Measurements from ENCODE around the gene NDFIP1.
"Not testable (repeated sequence)": the region's sequence is repeated elsewhere in the genome, so short reads cannot be mapped to it uniquely, and the experiment has no call there.

NDFIP1 gene

DNA sequence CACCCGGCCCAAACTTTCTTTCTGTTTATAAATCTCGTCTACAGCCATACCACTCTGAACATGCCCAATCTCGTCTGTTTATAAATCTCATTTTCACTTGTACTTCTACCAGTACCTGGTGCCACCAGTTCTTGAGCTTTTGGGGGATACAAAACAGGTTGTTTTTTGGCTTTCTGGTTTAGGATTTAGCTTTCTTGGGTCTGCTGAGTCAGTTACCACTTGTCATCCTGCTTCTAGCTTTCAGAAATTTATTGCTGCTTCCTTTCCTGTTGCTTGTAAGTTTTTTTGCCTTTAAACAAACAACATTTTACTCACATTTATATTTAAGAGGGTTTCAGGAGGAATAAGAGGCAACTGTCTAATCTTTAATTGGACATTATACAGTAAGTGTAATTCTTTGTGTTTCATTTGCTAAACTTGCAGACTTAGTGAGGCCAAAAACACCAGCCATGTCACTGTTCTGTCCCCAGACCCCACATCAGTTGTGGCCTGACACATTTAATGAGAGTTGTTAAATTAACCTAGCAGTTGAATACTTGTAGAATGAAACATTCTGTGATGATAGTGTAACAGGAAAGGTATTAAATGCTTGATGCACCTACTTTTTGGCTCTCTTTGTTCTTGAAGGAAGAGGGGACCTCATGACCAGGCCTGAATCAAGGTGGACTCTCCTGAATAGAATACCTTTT is 11.8 kb downstream of the NDFIP1 start:
- no peak for DNase-seq

DNA sequence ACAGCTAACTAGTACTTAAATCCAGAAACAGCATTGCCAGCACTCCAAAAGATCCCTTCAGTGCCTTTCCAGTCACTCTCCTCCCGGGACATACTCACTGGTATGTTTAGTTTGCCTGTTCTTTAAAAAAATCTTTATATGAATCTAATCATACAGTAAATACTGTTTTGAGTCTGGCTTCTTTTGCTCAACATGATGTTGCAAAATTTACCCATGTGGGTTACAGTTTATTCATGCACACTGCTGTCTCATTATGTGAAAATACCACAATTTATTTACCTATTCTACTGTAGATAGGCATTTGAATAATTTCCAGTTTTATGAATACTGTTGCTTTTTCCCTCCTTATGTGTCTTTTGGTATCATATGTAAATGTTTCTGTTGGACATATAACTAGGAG is 13.5 kb downstream of the NDFIP1 start:
- no peak for DNase-seq

DNA sequence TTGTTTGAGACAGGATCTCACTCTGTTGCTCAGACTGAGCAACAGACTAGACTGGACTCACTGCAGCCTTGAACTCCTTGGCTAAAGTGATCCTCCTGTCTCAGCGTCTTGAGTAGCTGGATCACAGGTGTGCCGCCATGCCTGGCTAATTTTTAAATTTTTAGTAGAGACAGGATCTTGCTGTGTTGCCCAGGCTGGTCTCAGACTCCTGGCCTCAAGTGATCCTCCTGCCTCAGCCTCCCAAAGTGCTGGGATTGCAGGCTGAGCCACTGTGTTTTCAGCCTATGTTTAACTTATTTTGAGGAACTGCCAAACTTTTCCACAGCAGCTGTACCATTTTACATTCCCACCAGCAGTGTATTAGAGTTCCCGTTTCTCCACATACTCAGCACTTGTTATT is 16.8 kb downstream of the NDFIP1 start:
- no peak for DNase-seq

DNA sequence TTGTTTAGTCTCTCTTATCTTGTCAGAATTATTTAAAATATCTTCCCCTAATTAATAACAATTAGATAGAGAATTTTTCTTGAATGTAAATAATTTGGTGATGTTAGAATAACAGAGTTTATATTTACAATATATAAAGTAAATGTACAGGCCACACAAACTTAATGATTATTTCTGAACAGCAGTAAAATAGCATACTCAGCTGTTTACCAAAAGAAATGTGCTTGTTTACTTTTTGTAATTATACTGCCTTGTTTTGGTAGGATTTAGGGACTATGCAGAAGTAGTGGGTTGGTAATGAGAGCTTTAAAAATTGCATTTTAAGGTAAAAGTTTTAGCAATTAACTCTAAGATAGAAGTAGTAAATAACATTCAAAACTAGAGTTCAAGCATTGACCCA is 17.4 kb downstream of the NDFIP1 start:
- DNase-seq = no peak

DNA sequence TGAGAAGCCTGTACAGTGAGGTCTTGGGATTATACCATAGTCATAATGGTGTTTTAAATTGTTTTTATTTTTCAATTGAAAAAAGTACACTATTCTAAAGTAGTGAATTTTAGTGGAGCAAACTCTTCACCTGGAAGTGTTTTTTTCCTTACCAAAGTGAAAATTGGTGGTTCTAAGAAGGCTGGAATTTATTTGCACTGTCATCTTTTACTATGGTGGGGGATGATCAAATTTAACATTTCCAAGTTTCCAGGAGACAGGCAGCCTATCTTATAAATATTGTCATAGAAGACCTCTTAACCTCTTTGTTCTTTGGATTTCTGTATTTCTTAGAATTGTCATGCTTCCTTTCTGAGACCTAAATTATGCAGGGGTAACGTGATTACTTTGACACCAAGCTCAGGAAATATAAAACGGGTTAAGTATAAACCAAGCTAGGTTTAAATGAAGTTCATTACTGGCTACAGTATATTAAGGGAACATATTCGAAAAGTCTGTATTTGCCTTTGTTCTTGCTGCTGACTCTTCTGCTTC is 20.2 kb downstream of the NDFIP1 start:
- no peak for DNase-seq

DNA sequence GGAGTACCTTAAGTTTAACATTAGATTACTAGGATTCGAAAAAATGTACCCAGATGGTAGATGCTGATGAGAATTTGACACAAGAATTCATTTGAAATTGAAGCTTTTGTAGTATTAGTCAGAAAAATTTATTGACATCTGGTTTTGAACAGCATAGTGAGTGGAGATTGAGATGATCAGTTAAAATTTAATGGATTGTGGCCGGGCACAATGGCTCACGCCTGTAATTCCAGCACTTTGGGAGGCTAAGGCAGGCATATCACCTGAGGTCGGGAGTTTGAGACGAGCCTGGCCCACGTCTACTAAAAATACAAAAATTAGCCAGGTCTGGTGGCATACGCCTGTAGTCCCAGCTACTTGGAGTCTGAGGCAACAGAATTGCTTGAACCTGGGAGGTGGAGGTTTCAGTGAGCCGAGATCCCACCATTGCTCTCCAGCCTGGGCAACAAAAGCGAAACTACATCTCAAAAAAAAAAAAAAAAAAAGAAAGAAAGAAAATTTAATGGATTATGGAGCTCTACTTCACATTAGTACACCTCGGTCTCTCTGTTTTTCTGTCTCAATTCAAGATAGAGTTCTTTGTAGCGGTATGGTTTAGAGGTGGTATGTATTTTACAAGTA is 21.0 kb downstream of the NDFIP1 start:
- DNase-seq = no peak

DNA sequence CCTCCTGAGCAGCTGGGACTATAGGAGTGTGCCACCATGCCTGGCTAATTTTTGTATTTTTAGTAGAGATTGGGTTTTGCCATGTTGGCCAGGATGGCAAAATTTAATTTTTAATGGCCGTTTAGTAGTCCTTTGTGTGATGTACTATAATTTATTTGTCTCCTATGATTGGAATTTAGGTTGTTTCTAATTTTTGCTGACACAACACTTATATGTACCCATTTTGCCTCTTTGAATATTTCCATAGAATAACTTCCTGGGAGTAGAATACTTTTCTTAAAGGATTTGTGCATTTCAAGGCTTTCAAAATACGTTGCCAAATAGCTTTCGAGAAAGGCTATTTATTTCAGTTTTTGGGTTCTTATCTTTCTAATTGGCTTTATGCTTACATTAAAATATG is 22.8 kb downstream of the NDFIP1 start:
- DNase-seq = no peak

DNA sequence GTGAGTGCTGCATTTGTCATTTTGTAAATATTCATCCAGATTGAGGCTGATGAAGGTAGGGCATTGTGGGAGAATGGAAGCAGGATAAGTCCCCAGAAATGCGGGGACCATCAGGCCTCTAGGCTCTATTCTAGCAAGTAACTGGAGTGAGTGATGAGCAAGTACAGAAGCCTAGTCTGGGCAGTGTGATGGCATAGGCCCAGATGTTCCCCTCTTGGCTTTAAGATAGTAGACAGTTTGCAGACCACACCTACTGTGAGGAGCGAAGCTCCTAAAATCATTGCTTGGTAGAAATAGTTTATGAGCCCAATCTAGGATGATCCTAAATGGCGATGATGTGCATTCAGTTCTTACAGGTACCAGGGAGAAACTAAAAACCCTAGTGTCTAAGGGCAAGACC is 24.3 kb downstream of the NDFIP1 start:
- no peak for DNase-seq

DNA sequence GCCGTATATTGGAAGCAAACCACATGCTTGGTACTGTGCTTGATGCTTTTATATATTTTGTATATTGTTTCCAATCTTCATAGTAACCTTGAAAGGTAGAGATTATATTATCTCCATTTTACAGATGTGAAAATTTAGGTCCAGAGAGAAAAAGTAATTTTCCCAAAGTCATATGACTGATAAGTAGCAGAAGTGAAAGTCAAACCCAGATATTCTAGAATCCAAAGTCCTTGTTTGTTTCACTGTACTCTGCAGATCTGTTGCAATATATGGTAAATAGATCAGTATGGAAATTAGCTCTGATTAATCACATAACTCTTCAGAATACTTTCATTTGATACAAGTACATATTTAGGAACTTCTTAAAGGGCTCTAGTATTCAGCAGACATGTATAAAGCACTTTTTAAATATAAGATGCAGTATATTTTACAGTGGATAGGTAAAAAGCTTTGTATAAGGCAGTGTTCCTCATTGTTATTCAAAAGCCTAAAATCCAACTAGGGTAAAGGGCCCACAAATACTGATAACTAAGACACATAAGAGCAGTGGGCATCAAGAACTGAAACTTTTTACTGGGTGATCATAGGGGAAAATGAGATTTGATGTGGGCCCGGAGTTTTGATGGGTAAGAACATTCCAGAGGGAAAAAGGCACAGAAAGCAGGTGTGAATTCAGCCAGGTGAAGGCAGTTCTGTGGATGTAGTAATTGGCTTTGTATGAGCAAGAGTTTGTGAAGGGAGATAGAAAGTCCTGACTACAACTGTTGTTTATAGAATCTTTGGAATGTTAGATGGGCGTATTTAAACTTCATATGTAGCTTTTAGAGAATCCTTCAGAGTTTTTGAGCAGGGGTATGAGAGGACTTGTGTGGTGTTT is 25.0 kb downstream of the NDFIP1 start:
- DNase-seq = no peak

DNA sequence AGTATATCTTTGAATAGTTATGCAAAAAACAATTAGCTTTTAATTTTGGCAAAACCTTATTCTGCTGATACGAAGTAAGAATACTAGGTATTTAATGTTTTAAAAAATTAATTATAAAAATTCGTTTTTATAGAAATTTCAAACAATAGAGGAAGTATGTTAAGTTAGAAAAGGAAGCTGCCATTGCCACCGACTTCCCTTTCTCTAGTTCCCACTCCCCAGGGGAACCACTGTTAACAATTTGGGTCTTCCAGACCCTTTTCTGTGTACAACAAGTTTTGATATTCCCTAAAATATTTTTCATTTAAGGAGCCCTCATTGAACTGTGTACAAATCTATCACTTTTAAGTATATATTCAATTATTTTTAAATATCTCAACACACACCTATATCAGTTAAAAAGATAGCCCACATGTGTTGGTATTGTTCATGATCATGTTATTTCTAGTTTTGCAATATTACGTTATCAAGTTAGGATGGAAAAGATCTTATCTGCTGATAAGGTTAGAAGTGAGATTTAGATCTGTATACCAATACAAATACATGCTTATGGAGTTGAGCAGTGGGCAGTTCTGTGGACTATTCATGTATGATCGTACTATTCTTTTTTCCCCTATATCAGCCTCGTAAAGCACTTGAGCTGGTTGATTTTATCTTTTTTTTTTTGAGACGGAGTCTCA is 25.9 kb downstream of the NDFIP1 start:
- no peak for DNase-seq

DNA sequence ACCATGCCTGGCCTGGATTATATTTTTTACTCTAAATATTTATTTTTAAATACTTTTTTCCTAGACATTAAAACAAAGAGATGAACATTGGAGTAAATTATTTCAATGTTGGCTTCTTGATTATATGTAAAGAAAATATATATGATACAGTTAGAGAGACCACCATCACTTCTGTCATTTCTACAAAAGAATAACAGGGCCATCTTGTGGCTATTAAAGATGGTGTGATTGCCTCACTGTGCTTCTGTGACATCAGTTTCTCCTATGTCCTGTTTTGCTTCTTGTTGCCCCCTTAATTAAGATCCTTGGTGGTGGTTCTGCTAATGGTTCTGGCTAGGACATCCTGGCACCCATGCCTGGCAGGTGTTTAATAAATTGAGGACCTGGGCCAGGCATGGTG is 32.9 kb downstream of the NDFIP1 start:
- DNase-seq = no peak

DNA sequence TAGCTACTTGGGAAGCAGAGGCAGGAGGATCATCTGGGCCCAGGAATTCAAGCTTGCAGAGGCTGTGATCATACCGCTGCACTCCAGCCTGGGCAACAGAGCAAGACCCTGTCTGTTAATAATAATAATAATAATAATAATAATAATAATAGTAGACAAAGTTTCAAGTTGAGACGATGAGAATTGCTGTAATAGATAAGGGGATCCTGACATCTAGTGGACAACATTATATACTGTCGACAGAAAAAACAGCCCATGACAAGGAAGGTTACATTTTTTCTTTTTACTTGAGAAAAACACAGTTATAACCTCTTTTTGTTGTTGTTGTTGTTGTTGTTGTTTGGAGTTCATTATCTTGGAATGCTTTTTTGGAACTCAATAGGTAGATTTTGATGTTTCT is 35.3 kb downstream of the NDFIP1 start:
- DNase-seq = no peak

DNA sequence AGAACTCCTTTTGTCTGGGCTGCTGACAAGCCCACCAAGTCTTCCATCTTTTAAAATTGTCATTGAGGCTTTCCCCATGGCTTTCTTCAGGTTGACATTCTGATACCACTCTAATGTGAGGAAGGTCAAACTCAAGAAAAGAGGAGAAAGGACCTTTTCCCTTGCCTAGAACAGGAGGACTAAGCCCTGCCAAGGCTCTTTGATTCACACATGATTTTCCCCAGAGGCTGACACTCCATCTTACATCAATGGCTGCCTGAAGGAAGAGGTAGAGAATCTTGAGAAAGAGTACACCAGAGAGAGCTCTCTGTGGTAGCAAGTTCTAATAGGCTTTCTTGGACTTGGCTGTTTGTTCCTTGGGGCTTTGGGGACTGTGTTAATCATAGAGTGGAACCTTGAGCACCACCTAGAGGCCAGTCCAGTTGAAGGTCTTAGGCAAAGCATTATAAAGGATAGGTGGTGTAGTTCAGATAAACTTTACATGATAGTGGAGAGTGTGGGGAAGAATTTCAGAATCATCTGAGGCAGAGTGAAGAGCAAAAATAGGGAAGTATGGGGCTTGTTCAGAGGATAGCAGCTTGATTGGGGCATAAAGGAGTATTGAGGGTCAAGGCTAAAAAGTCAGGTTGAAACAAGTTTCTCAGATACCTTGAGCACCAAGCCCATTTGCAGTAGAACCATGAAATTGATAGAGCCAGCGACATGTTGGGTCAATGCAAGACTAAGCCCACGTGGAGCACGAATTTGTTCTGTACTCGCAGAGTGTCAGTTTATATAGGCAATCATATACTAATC is 36.7 kb downstream of the NDFIP1 start:
- DNase-seq = peak; percentile 38

DNA sequence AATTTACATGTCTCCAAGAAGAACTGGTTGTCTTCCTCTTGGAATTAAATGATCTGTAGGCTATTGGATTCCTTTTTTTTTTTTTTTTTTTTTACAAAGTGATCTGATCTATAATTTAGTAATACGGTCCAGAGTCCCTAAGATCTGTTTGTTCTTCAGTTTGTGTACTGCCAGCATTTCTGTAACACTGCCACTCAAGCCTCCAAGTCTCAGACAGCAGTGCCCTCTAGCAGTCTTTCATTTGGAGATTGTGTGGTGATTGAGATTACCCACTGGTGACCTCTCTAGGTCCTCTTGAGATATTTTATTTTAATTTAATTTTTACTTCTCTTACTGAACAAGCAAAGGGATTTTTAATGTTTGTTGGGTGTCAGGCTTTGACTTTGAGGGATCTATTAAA is 40.8 kb downstream of the NDFIP1 start:
- no peak for DNase-seq

DNA sequence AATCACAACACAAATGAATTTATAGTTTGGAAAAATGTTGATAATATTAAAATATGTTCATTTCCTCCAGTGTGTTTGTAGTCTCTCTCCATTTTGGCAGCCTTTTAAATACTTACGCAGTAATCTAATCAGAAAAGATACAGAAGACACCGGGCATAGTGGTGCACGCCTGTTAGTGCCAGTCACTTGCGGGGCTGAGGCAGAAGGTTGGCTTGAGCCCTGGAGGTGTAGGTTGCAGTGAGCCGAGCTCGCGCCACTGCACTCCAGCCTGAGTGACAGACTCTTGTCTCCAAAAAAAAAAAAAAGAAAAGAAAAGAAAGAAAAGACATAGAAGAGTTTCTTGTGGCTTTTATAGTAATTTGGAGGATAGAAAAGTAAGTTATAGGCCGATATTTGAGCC is 41.9 kb downstream of the NDFIP1 start:
- no peak for DNase-seq

DNA sequence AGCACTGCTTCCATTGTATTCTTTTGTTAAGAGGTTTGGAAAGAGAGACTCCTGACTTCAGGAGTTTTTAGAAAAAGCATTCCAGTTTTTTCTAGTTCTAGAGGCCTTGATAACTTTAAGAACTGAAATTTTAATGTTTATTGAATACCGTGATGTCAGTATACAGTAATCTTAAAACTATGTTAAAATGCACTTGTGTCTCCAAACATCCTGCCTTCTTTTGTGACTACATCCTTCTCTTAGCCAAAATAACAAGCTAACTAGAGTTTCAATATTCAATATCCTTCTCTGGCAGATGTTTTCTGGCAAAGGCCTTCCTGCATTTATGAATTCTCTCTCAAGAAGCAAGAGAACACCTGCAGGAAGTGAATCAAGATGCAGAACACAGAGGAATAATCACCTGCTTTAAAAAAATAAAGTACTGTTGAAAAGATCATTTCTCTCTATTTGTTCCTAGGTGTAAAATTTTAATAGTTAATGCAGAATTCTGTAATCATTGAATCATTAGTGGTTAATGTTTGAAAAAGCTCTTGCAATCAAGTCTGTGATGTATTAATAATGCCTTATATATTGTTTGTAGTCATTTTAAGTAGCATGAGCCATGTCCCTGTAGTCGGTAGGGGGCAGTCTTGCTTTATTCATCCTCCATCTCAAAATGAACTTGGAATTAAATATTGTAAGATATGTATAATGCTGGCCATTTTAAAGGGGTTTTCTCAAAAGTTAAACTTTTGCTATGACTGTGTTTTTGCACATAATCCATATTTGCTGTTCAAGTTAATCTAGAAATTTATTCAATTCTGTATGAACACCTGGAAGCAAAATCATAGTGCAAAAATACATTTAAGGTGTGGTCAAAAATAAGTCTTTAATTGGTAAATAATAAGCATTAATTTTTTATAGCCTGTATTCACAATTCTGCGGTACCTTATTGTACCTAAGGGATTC is 43.1 kb downstream of the NDFIP1 start:
- DNase-seq = peak; percentile 53

DNA sequence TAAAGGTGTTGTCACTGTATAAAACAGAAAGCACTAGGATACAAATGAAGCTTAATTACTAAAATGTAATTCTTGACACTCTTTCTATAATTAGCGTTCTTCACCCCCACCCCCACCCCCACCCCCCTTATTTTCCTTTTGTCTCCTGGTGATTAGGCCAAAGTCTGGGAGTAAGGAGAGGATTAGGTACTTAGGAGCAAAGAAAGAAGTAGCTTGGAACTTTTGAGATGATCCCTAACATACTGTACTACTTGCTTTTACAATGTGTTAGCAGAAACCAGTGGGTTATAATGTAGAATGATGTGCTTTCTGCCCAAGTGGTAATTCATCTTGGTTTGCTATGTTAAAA is 43.8 kb downstream of the NDFIP1 start:
- DNase-seq = no peak

DNA sequence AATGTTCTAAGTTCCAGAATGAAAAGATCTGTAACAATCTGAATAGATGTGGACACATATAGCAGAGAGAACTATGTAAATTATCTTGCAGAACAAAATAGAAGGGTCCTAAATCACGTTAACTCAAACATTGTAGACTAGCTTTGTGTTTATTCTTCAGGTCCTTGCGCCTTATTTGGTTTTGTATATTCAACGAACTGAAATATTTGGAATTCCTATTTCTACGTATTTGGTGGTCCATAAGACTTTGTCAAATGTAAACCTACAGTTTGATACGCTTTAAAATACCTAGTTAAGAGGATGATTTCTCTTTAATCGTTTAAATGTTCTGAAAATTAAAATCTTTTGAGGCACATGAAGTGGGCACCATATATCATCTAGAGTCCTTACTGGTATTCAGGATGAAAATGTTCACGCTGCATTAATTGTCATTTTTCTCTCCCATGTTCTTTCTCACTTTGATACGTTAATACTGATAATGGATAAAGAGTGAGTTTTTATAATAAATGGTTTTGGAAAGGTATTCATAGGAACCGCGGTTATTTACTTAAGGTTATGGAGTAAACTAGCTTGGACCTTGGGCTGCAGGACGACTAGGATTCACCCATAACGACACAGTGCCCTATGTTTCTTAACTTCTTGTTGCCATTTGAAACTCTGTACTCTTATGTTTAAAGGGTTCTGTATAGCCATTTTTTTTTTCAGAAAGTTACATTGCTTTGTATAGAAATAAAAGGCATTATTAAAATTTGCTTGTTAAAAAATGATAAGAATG is 45.3 kb downstream of the NDFIP1 start:
- DNase-seq = no peak

DNA sequence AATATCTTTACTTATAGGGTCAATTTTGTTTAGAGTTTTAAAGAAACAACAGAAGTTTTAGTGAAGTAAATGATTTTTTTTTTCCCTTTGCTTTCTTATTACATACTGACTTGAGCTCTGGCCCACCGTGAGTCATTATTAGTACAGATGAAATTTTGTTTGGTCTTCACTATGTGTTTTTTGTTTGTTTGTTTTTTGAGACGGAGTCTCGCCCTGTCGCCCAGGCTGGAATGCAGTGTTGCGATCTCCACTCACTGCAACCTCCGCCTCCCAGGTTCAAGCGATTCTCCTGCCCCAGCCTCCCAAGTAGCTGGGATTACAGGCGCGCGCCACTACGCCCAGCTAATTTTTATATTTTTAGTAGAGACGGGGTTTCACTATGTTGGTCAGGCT is 45.9 kb downstream of the NDFIP1 start:
- not testable (repeated sequence) for DNase-seq

DNA sequence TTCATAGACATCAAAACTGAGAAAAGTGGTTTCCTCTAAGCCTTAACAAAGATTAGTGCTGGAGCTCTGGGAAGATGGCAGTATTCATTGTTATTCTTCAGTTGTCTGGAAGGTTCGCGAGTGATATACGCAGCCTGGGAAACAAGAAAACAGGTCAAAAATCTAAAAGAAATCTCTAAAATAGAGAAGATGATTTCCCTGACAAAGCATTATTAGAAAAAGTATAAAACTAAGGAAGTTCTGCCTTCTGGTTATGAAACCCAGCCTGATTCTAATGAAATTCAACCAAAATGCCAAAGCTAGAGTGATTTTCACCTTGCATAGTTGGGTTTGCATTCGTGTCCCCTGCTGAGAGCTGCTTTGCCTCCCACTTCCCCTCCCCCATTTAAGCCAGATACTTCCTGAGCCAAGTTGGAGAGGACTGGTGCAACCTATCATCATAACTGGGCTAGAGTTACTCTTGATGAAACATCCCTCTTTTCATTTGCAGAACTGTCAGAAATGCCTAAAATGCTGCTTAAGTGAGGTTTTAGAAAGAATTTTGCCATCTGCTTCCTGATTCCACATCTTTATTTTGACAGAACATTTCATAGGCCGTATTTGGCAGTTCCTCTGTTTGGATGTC is 48.4 kb downstream of the NDFIP1 start:
- DNase-seq = no peak

All from effector CD4-positive, alpha-beta T cell (primary cell).